IMR-90 (cell line): ENCODE data around the gene ZBTB32.

Experiments
- CHD1 ChIP-seq: IDR thresholded peaks from 2 replicates; pipeline ENCODE4 v1.6.1; 2012; ENCODE audit warnings: low read depth, low read length, improper control_type of control experiment
- MAFK ChIP-seq: IDR thresholded peaks from 2 replicates; pipeline ENCODE4 v1.6.1; 2012; ENCODE audit warnings: low read depth, low read length, improper control_type of control experiment
- MAZ ChIP-seq: IDR thresholded peaks from 2 replicates; pipeline ENCODE4 v1.6.1; 2012; ENCODE audit warnings: low read depth, mild to moderate bottlenecking, low read length, improper control_type of control experiment, moderate library complexity, borderline replicate concordance
- MXI1 ChIP-seq: IDR thresholded peaks from 2 replicates; pipeline ENCODE4 v1.6.1; 2012; ENCODE audit warnings: low read depth, mild to moderate bottlenecking, low read length, moderate library complexity, borderline replicate concordance
- NFE2L2 ChIP-seq: fragments of 150-350 bp; IDR thresholded peaks from 2 replicates; pipeline ENCODE4 v1.6.1; 2016; ENCODE audit warnings: low read depth, mild to moderate bottlenecking, low read length
- TF ChIP-seq, protein P1 (sequence below): conservative IDR thresholded peaks from 2 replicates; pipeline ENCODE4 v1.5.1; 2012; ENCODE audit warnings: mild to moderate bottlenecking, low read depth, low read length, improper control_type of control experiment

DNA sequence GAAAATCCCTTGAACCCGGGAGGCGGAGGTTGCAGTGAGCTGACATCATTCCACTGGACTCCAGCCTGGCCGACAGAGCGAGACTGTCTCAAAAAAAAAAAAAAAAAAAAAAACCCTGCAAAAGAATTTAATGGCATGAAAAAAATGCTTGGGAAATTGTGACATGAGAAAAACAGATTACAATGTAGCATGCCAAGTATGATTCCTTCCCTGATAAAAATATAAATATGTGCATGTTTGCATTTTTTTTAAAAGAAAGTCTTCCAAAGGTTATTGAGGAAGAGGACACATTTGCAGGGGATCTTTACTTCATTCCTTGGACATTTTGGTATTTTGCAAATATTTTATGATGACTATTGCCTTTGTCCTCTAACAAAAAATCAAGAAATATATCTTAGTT lies 14.5 kb upstream of the ZBTB32 start:
- no peak for TF ChIP-seq MXI1
- TF ChIP-seq MAFK = no peak
- no peak for TF ChIP-seq CHD1
- TF ChIP-seq, protein P1, sequence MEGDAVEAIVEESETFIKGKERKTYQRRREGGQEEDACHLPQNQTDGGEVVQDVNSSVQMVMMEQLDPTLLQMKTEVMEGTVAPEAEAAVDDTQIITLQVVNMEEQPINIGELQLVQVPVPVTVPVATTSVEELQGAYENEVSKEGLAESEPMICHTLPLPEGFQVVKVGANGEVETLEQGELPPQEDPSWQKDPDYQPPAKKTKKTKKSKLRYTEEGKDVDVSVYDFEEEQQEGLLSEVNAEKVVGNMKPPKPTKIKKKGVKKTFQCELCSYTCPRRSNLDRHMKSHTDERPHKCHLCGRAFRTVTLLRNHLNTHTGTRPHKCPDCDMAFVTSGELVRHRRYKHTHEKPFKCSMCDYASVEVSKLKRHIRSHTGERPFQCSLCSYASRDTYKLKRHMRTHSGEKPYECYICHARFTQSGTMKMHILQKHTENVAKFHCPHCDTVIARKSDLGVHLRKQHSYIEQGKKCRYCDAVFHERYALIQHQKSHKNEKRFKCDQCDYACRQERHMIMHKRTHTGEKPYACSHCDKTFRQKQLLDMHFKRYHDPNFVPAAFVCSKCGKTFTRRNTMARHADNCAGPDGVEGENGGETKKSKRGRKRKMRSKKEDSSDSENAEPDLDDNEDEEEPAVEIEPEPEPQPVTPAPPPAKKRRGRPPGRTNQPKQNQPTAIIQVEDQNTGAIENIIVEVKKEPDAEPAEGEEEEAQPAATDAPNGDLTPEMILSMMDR = no peak
- TF ChIP-seq MAZ = no peak
- no peak for TF ChIP-seq NFE2L2
